ENCODE measurements around the gene ADAT3.

GRCh38 chr19:1933942-1934341 is 28.7 kb downstream of the ADAT3 start:
- no peak for TF ChIP-seq CTCF (IDR thresholded peaks at IDR 0.05; ENCODE audit: low read depth, low read length, missing input control)
- TF ChIP-seq MAX (IDR thresholded peaks at IDR 0.05): no peak
